Gastrocnemius medialis (tissue), 4 donors: Measurements from ENCODE around the gene DMD. TPM values are rescaled to one million over a fixed set of nuclear protein-coding genes. Genes with fewer than 3 reads are reported as not detected.

ENCODE experiments used
- ATAC-seq, 2 donors: fragments of 150-250 bp; one replicate each; pipeline ENCODE4 v1.9.1; 2016
- DNase-seq, 2 donors: peaks; one replicate each; pipeline ENCODE4 v3.0.0-alpha.2; 2019
- H3K27ac ChIP-seq, 4 donors: fragments of 200-600 bp; sonication (generic); 1 replicate in 1 of 4; 2 replicates in 3 of 4; pipeline ENCODE4 v1.5.1; 2016 to 2018; ENCODE audit warnings: mild to moderate bottlenecking in 2 of 4, moderate library complexity in 1 of 4
- H3K27me3 ChIP-seq, 3 donors: fragments of 200-600 bp; sonication (generic) in 2 of 3; 1 replicate in 1 of 3; 2 replicates in 2 of 3; pipeline versions ENCODE4 v1.5.1 to v1.6.0; 2016 to 2019; ENCODE audit warnings: mild to moderate bottlenecking in 1 of 3, moderate library complexity in 1 of 3
- H3K36me3 ChIP-seq, 2 donors: fragments of 200-600 bp; sonication (generic) in 1 of 2; one replicate each; pipeline ENCODE4 v1.5.1; 2017 to 2018
- H3K4me1 ChIP-seq, 2 donors: fragments of 200-600 bp; sonication (generic) in 1 of 2; one replicate each; pipeline ENCODE4 v1.5.1; 2016 to 2017; ENCODE audit warnings: mild to moderate bottlenecking in 2 of 2
- H3K4me3 ChIP-seq, 4 donors: fragments of 200-600 bp; sonication (generic) in 3 of 4; 1 replicate in 1 of 4; 2 replicates in 3 of 4; pipeline ENCODE4 v1.5.1; 2016 to 2019; ENCODE audit warnings: mild to moderate bottlenecking in 2 of 4
- H3K9me3 ChIP-seq, 3 donors: fragments of 200-600 bp; sonication (generic) in 2 of 3; 1 replicate in 1 of 3; 2 replicates in 2 of 3; pipeline ENCODE4 v1.5.1; 2016 to 2019
- POLR2A ChIP-seq, 2 donors: fragments of 450-650 bp; IDR thresholded peaks; one replicate each; pipeline ENCODE4 v1.6.1; 2017; ENCODE audit warnings: antibody characterized with exemption in 2 of 2, mild to moderate bottlenecking in 2 of 2, moderate library complexity in 2 of 2
- in situ Hi-C, 4 donors: fragments of 200-750 bp; cut with MboI; loops; one replicate each; pipeline versions ENCODE4 v1.15.0 to v1.8.0; 2017; ENCODE audit warnings: low sequenced_read_pairs in 4 of 4
- intact Hi-C: fragments of 100-400 bp; cut with DNase I; formaldehyde crosslinking; loops from one replicate; pipeline ENCODE4 v1.15.1; 2023; ENCODE audit warnings: low total_unique reads
- total RNA-seq, 4 donors: library from RNA; depleted of rRNA; stranded (reverse); fragments of >200 nt; gene quantifications; one replicate each; pipeline versions ENCODE4 v1.1.0 to v1.2.3, GENCODE V29; 2016
- TF ChIP-seq, protein P1 (sequence below), 5 experiments: fragments of 450-650 bp in 3 of 5; fragments of 200-600 bp in 2 of 5; sonication (generic) in 2 of 5; IDR thresholded peaks in 4 of 5; conservative IDR thresholded peaks in 1 of 5; 1 replicate in 4 of 5; 2 replicates in 1 of 5; pipeline ENCODE4 v1.5.1; 2016 to 2019; ENCODE audit warnings: antibody characterized with exemption in 5 of 5, mild to moderate bottlenecking in 3 of 5, moderate library complexity in 3 of 5

Gene DMD
- total RNA-seq, 4 donors from 2014 or later, result 53.5 to 201 (median 98.9) TPM

- ATAC-seq (no peak), DNase-seq (no peak)
- Histone ChIP-seq H3K27ac (no peak overlapping the region), H3K27me3 (no peaks in the 10 kb centered on the region), H3K36me3 (no peaks in the 10 kb centered on the region), H3K4me1 (no peaks in the 10 kb centered on the region), H3K4me3 (no peak overlapping the region), H3K9me3 (no peaks in the 10 kb centered on the region)
- TF ChIP-seq, protein P1, sequence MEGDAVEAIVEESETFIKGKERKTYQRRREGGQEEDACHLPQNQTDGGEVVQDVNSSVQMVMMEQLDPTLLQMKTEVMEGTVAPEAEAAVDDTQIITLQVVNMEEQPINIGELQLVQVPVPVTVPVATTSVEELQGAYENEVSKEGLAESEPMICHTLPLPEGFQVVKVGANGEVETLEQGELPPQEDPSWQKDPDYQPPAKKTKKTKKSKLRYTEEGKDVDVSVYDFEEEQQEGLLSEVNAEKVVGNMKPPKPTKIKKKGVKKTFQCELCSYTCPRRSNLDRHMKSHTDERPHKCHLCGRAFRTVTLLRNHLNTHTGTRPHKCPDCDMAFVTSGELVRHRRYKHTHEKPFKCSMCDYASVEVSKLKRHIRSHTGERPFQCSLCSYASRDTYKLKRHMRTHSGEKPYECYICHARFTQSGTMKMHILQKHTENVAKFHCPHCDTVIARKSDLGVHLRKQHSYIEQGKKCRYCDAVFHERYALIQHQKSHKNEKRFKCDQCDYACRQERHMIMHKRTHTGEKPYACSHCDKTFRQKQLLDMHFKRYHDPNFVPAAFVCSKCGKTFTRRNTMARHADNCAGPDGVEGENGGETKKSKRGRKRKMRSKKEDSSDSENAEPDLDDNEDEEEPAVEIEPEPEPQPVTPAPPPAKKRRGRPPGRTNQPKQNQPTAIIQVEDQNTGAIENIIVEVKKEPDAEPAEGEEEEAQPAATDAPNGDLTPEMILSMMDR (IDR thresholded peaks at IDR 0.05 in 4 of 5, conservative IDR thresholded peaks at IDR 0.05 in 1 of 5), result no peak
- TF ChIP-seq POLR2A (IDR thresholded peaks at IDR 0.05), result no peak
- intact Hi-C loops, result no loop called here
- in situ Hi-C loops, result no loop called here
Measured at GRCh38 chrX:31459361-31459760, 1752.0 kb downstream of the DMD start.

- no peaks in the 10 kb centered on the region for H3K27me3 ChIP-seq
- ATAC-seq (no peak), DNase-seq (no peak)
- no peaks in the 10 kb centered on the region for H3K4me1 ChIP-seq
- intact Hi-C loops (no loop called here), in situ Hi-C loops (no loop called here)
- H3K36me3 ChIP-seq, result no peaks in the 10 kb centered on the region
- no peaks in the 10 kb centered on the region for H3K9me3 ChIP-seq
- no peak overlapping the region for H3K27ac ChIP-seq
- H3K4me3 ChIP-seq, result no peak overlapping the region
- TF ChIP-seq, protein P1 (IDR thresholded peaks at IDR 0.05 in 4 of 5, conservative IDR thresholded peaks at IDR 0.05 in 1 of 5), result no peak
- no peak for TF ChIP-seq POLR2A (IDR thresholded peaks at IDR 0.05)
Measured at GRCh38 chrX:31449965-31450364, 1761.4 kb downstream of the DMD start.

DNA sequence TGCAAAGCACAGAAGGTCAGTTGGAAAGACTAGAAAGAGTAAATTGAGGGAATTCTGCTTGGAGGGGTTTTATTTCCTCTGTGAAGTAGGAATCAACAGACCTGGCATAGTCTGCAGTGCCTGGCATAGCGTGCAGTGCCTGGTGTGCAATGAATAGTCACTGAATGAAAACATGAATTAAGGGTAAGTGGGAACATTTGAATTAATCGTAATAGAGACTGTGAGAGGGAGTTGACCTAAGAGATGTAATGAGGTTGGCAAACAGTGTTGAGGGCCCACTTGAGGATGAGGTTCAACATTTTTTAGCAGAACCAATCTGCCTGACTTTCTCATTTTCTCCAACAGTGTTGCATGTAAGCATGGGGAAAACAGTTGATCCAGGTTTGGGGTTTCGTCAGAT lies 1762.3 kb downstream of the DMD start:
- Histone ChIP-seq H3K4me1 (no peaks in the 10 kb centered on the region), H3K36me3 (no peaks in the 10 kb centered on the region), H3K27me3 (no peaks in the 10 kb centered on the region), H3K27ac (no peak overlapping the region), H3K9me3 (no peaks in the 10 kb centered on the region), H3K4me3 (no peak overlapping the region)
- no peak for ATAC-seq
- in situ Hi-C loops (no loop called here), intact Hi-C loops (no loop called here)
- DNase-seq, result no peak
- TF ChIP-seq, protein P1 (IDR thresholded peaks at IDR 0.05 in 4 of 5, conservative IDR thresholded peaks at IDR 0.05 in 1 of 5), result no peak

- Histone ChIP-seq H3K27ac (no peak overlapping the region), H3K4me1 (no peaks in the 10 kb centered on the region), H3K36me3 (no peaks in the 10 kb centered on the region), H3K27me3 (no peaks in the 10 kb centered on the region), H3K4me3 (no peak overlapping the region), H3K9me3 (no peaks in the 10 kb centered on the region)
- TF ChIP-seq, protein P1 (IDR thresholded peaks at IDR 0.05 in 4 of 5, conservative IDR thresholded peaks at IDR 0.05 in 1 of 5), result no peak
- TF ChIP-seq POLR2A (IDR thresholded peaks at IDR 0.05), result no peak
- ATAC-seq (no peak), DNase-seq (no peak)
- in situ Hi-C loops (no loop called here), intact Hi-C loops (no loop called here)
Measured at GRCh38 chrX:31445542-31445941, 1765.8 kb downstream of the DMD start.

- intact Hi-C loops (no loop called here), in situ Hi-C loops (no loop called here)
- TF ChIP-seq POLR2A (IDR thresholded peaks at IDR 0.05), result no peak
- TF ChIP-seq, protein P1 (IDR thresholded peaks at IDR 0.05 in 4 of 5, conservative IDR thresholded peaks at IDR 0.05 in 1 of 5), result no peak
- H3K4me3 ChIP-seq, result no peak overlapping the region
- ATAC-seq, result no peak
- H3K27ac ChIP-seq, result no peak overlapping the region
- DNase-seq, result no peak
- no peaks in the 10 kb centered on the region for H3K4me1 ChIP-seq
- no peaks in the 10 kb centered on the region for H3K9me3 ChIP-seq
- H3K27me3 ChIP-seq, result no peaks in the 10 kb centered on the region
- H3K36me3 ChIP-seq, result no peaks in the 10 kb centered on the region
Measured at GRCh38 chrX:31443654-31444053, 1767.7 kb downstream of the DMD start.
